ENCODE data around the gene MAPK9.

Gene MAPK9

GRCh38 chr5:180291234-180291940, 496 bp downstream of the MAPK9 start:
- peak; percentile 12 to 30 for ATAC-seq

DNA sequence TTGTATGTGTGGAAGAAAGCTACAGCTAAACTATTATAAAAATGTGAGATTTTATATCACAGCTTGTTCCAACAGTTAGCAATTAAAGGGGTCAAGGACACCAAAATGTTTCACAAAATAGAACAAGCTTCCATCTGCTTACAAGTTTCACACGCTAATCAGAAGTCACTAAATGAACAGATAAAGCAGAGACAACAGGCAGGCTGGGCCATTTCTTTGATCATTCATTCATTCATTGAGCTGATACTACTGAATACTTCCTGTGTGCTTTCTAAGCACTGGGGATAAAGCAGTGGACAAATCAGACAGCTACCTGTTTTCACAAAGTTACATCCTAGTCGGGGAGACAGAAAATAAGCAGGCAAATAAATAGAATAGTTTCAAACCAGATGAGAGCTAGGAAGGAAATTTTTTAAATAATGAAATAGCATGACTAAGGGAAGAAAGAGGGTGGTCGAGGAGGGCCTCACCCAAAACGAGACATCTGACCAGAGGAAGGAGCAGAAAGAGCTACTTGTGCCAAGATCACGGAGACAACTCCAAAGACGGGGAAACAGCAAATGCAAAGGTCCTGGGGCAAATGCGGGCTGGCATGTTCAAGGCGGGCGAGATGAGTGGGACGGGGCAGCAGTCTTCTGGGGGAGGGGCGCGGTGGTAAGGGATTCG, 1.2 kb downstream of the MAPK9 start:
- ATAC-seq = no peak

DNA sequence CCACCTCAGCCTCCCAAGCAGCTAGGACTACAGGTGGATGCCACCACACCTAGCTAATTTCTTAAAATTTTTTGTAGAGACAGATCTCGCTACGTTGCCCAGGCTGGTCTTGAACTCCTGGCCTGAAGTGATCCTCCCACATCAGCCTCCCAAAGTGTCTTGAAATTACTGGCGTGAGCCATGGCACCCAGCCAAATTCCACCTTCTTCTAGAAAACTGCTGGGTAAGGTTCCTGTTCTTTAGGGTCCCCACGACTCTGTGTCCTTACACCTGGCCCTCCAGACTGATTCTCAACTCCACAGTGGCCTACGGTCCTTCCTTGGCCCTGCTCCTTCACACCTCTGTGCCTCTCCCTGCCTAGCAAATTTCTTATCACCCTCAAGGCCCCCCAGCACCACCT, 1.9 kb downstream of the MAPK9 start:
- ATAC-seq = no peak

DNA sequence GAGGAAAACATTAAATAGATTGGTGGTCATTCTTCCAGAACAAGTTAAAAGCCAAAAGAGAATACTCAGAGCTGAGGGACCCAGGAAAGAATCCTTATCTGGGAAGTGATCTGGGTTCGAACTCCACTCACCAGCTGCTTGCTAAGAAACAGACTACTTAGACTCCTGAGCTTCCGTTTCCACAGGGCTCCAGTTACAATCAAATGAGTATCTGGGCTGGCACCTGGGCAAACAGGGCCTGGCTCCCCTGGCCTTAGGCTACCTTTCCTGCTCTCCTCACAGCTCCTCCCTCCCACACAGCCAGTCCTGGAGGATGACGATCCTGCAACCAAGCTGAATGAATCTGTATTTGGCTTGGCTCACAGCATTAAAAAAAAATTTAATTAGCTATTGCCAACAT, 2.5 kb downstream of the MAPK9 start:
- no peak for ATAC-seq

GRCh38 chr5:180287868-180288267, 4.0 kb downstream of the MAPK9 start:
- ATAC-seq = no peak

GRCh38 chr5:180287404-180287803, 4.5 kb downstream of the MAPK9 start:
- no peak for ATAC-seq

DNA sequence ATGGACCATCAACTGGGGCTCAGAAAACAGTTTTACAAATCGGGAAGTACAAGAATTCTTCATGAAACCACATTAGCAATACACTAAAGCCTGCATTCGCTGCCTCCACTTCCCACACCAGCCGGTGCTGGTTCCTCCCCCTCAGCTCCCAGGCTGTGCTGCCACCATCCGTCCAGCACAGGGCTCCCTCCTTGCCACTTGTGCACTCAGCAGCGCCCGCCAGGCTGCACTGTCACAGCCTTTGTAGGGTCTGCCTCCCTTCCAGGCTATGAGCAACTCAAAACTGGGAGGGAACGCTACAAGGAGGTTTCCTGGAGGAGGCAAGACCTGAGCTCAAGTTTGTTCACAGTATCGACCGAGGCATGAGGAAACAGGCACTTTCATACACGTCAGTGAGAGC, 7.7 kb downstream of the MAPK9 start:
- no peak for ATAC-seq

GRCh38 chr5:180283026-180283615, 8.8 kb downstream of the MAPK9 start:
- ATAC-seq = no peak

GRCh38 chr5:180282281-180282680, 9.6 kb downstream of the MAPK9 start:
- ATAC-seq = no peak

- ATAC-seq = no peak
Measured at GRCh38 chr5:180281706-180282105, 10.2 kb downstream of the MAPK9 start.

DNA sequence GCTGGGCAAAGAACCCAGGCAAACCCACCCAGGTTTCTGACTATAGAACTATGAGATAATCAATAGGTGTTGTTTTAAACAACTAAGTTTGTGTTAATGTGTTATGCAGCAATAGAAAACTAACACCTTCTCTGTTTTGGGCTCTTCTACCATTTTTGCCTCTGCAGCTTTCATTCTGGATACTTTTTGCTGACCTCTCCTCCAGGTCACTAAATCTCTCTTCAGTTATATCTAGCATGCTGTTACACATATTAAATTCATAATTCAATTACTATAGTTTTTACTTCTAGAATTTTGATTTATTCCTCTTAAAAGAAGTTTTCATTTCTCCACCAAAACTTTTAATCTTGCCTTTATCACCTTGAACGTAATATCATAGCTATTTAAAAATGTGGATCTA, 17.2 kb downstream of the MAPK9 start:
- no peak for ATAC-seq

DNA sequence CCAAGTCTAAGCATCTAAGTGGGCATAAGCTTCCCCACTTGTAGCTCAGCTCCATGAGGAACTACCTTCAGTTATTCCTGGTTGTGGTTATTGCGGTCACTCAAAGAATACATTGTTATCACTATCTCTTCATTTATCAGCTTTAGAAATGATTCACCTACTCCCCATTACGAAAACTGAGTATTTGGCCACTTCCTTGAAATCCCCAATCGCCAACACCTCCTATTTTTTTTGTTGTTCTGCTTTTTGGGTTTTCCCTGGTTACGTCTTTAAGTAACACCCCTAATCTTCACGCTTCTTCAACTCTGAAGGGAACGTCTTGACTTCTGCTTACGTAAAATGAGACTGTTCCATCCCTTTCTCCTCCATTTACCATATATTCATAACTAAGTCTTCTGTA, 20.7 kb downstream of the MAPK9 start:
- ATAC-seq = no peak

GRCh38 chr5:180259260-180259611, 32.6 kb downstream of the MAPK9 start:
- ATAC-seq = no peak

GRCh38 chr5:180253036-180253824, 38.7 kb downstream of the MAPK9 start:
- no peak for ATAC-seq

- ATAC-seq = no peak
Measured at GRCh38 chr5:180251887-180252286, 40.0 kb downstream of the MAPK9 start.

GRCh38 chr5:180251141-180251540, 40.7 kb downstream of the MAPK9 start:
- no peak for ATAC-seq

DNA sequence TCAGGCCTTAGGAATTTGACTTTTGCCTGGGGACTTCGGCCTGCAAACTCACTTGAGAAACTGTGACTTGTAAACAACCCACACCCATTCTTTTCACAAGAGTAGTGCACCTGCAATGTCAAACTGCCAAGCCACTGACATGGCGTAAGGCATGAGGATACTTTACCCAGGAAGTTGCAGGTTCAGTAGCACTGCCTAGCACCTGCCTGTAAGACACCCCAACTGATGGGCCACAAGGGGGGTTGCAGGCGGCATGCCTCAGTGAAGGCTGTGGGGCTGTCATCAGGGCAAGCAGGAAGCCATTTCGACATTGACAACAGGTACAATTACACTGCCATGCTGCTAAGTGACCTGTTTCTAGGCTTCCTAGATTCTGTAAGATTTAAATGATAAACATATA, 41.6 kb downstream of the MAPK9 start:
- no peak for ATAC-seq

DNA sequence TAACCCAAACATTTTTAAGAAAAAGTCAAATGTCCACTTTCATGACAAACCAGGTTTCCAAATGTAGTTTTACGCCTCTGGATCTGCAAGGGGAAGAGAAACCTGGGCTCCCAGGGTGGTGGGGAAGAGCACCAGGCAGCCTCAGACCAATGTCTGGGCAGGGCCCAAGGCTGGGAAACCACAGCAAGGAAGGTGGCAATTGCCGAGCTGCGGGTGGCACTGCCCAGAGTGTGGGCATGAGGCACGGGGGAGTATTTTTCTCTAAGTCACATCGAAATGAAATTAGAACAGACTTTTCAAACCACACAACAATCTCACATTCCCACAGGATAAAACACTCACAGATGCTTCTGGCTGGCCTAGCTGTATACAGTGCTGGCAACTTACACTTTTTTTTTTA, 50.3 kb downstream of the MAPK9 start:
- ATAC-seq = no peak

DNA sequence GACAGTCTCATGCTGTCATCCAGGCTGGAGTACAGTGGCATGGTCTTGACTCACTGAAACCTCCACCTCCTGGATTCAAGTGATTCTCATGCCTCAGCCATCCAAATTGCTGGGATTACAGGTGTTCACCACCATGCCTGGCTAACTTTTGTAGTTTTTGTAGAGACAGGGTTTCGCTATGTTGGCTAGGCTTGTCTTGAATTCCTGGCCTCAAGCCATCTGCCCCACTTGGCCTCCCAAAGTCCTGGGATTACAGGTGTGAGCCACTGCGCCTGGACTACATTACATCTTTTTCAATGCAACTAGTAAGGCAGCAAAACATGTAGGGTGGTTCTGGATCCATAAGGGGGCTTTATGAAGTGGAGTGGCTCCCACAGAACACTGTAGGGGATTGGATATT, 53.3 kb downstream of the MAPK9 start:
- no peak for ATAC-seq

DNA sequence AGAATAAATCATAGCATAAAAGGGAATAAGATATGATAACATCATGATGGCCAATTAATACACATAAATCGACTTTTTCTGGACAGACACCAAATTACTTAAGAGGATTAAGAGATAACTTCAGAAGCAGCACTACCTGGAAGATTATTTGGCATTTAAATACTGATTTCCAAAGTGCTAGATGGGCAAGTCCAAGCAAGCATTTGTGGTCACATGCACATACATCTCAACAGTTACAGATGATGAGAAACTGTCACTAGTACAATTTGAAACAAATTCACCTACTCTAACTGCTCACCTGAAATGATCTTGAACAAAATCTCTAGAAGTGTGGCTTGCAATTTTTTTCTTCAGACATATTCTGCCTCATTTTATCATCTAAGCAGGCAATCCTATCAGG, 56.0 kb downstream of the MAPK9 start:
- no peak for ATAC-seq

- no peak for ATAC-seq
Measured at GRCh38 chr5:180235077-180235476, 56.8 kb downstream of the MAPK9 start.

- ATAC-seq = no peak
Measured at GRCh38 chr5:180234271-180234670, 57.6 kb downstream of the MAPK9 start.

DNA sequence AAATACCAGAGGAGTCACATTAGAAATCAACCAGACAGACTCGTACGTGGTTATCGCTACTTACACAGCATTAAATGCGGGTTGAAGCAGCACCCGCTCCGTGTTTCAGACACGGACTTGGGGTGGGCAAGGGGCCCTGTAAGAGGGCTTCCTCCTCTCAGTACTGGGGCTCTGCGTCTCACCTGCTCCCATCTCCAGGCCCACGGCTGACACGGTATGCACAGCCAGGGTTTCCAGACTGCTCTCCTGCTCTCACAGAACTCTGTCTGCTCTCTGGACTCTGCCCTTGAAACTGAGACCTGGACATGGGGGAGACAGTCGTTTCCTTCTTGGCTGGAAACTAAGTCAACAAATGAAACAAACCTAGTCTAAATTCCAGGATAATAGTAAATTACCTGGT, 58.2 kb downstream of the MAPK9 start:
- no peak for ATAC-seq

- no peak for ATAC-seq
Measured at GRCh38 chr5:180230017-180230416, 61.9 kb downstream of the MAPK9 start.
